Heart left ventricle (tissue), 13 donors: ENCODE data around the gene KL.

ENCODE experiments used
- CTCF ChIP-seq, 12 donors: fragments of 200-600 bp; sonication (generic) in 4 of 12; IDR thresholded peaks; one replicate each; pipeline versions ENCODE4 v1.5.0 to v1.8.0; 2018 to 2022; ENCODE audit warnings: antibody characterized with exemption in 12 of 12, mild to moderate bottlenecking in 5 of 12
- POLR2A ChIP-seq, 2 donors: fragments of 450-650 bp; IDR thresholded peaks; one replicate each; pipeline ENCODE4 v1.6.1; 2017; ENCODE audit warnings: antibody characterized with exemption in 2 of 2, mild to moderate bottlenecking in 2 of 2, moderate library complexity in 2 of 2
- donor health status: ischemic (EF 13 %, LVEDD 7.1; RV severe dilation, severe dysfunction).
- donor health status: DM: no; HTN: yes; CAD: no.
- donor health status: DM: no; HTN: no; CAD: no.
- donor health status: ischemic (EF 25% LVEDD 6.9; RV normal size, moderate dysfunction).
- donor health status: ischemic (EF 25% LVEDD 5.7; RV mildly dilated, moderate dysfunction).
- donor health status: ischemic (EF 35%, LVEDD 5.7; RV mildly dilated, moderate dysfunction).
- donor health status: nonischemic (EF 11% LVEDD 7.7; RV severe dilation, severe dysfunction).
- donor health status: DM: yes; HTN: yes; CAD: no.
- donor health status: PGD.
- donor health status: ischemic (EF 29% LVEDD 5.4; RV normal size, mild dysfunction).
- donor health status: nonischemic (EF 23%, LVEDD 6.1; RV moderate dilation, normal function).

DNA sequence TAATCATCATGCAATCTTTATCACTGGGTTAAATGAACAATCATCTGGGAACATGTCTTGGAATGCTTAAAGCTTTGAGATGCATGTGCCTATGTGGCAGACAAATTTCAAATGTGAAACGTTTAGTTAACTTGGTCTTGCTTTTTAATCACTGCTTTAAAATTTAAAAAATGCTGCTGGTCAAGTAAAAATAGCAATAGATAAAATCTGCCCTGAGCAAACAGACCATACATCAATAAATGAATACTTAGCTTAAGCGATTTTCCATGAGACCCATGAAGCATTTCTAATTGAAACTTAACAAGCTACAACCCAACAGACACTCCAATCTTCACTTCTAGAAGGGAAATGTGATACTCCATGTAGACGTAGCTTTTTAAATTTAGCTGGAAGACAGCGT lies 1.9 kb upstream of the KL start:
- TF ChIP-seq CTCF (IDR thresholded peaks at IDR 0.05) (no peak), POLR2A (IDR thresholded peaks at IDR 0.05) (no peak)
